ENCODE data around the gene ZNF689. TPM values are rescaled to one million over a fixed set of nuclear protein-coding genes. Genes with fewer than 3 reads are reported as not detected.

ZNF689 gene
- total RNA-seq, 1 donor from 2014 or later: 24.5 TPM

- DNase-seq (ENCODE audit: low spot score, unreplicated experiment): no peak
- TF ChIP-seq CTCF (IDR thresholded peaks at IDR 0.05; ENCODE audit: unreplicated experiment): no peak
- Mint-ChIP-seq H3K27me3 (no peaks in the 10 kb centered on the region), H3K9me3 (ENCODE audit: low read depth) (no peaks in the 10 kb centered on the region), H3K4me3 (ENCODE audit: low read depth) (no peak overlapping the region), H3K36me3 (ENCODE audit: insufficient read depth) (peaks cover 16% of the 10 kb centered on the region), H3K27ac (peak overlapping the region; percentile 84), H3K4me1 (ENCODE audit: low read depth) (peaks cover 24% of the 10 kb centered on the region)
These were observed 46.2 kb upstream of the ZNF689 start for GRCh38 chr16:30656388-30656787.

GRCh38 chr16:30655815-30656347 is 45.7 kb upstream of the ZNF689 start:
- no peaks in the 10 kb centered on the region for H3K27me3 Mint-ChIP-seq
- H3K4me3 Mint-ChIP-seq (ENCODE audit: low read depth): no peak overlapping the region
- H3K4me1 Mint-ChIP-seq (ENCODE audit: low read depth): peaks cover 22% of the 10 kb centered on the region
- H3K9me3 Mint-ChIP-seq (ENCODE audit: low read depth): no peaks in the 10 kb centered on the region
- DNase-seq (ENCODE audit: low spot score, unreplicated experiment): no peak
- no peak for TF ChIP-seq CTCF (IDR thresholded peaks at IDR 0.05; ENCODE audit: unreplicated experiment)
- H3K36me3 Mint-ChIP-seq (ENCODE audit: insufficient read depth): peaks cover 14% of the 10 kb centered on the region
- H3K27ac Mint-ChIP-seq: peak overlapping the region; percentile 84

GRCh38 chr16:30654856-30655255 is 44.7 kb upstream of the ZNF689 start:
- H3K4me1 Mint-ChIP-seq (ENCODE audit: low read depth): peaks cover 17% of the 10 kb centered on the region
- H3K9me3 Mint-ChIP-seq (ENCODE audit: low read depth): no peaks in the 10 kb centered on the region
- H3K36me3 Mint-ChIP-seq (ENCODE audit: insufficient read depth): peaks cover 10% of the 10 kb centered on the region
- no peaks in the 10 kb centered on the region for H3K27me3 Mint-ChIP-seq
- no peak for TF ChIP-seq CTCF (IDR thresholded peaks at IDR 0.05; ENCODE audit: unreplicated experiment)
- DNase-seq (ENCODE audit: low spot score, unreplicated experiment): no peak
- no peak overlapping the region for H3K27ac Mint-ChIP-seq
- no peak overlapping the region for H3K4me3 Mint-ChIP-seq (ENCODE audit: low read depth)

GRCh38 chr16:30652718-30653117 is 42.5 kb upstream of the ZNF689 start:
- no peak for TF ChIP-seq CTCF (IDR thresholded peaks at IDR 0.05; ENCODE audit: unreplicated experiment)
- no peaks in the 10 kb centered on the region for H3K27me3 Mint-ChIP-seq

GRCh38 chr16:30652005-30652296 is 41.8 kb upstream of the ZNF689 start:
- Mint-ChIP-seq H3K36me3 (ENCODE audit: insufficient read depth) (peaks cover 10% of the 10 kb centered on the region), H3K27me3 (peaks cover under 1% of the 10 kb centered on the region), H3K4me1 (ENCODE audit: low read depth) (peaks cover 11% of the 10 kb centered on the region), H3K9me3 (ENCODE audit: low read depth) (no peaks in the 10 kb centered on the region), H3K27ac (peak overlapping the region; percentile 56), H3K4me3 (ENCODE audit: low read depth) (peak overlapping the region; percentile 97)
- no peak for TF ChIP-seq CTCF (IDR thresholded peaks at IDR 0.05; ENCODE audit: unreplicated experiment)
- DNase-seq (ENCODE audit: low spot score, unreplicated experiment): no peak

More at GRCh38 chr16:30652718-30653117, 42.5 kb upstream of the ZNF689 start:
- Mint-ChIP-seq H3K9me3 (ENCODE audit: low read depth) (no peaks in the 10 kb centered on the region), H3K36me3 (ENCODE audit: insufficient read depth) (peaks cover 10% of the 10 kb centered on the region), H3K4me1 (ENCODE audit: low read depth) (peaks cover 17% of the 10 kb centered on the region), H3K4me3 (ENCODE audit: low read depth) (peak overlapping the region; percentile 97), H3K27ac (no peak overlapping the region)
- DNase-seq (ENCODE audit: low spot score, unreplicated experiment): no peak

All from progenitor cell of endocrine pancreas (in vitro differentiated cells).